Jurkat, Clone E6-1 (cell line): ENCODE results near the gene CHST12.
"Not testable (repeated sequence)": the region's sequence is repeated elsewhere in the genome, so short reads cannot be mapped to it uniquely, and the experiment has no call there.

Experiments used
- DNase-seq: peaks from one replicate; pipeline ENCODE4 v3.0.0-alpha.2; 2011; ENCODE audit warnings: low read depth, low spot score
- H3K4me3 ChIP-seq: 2 replicates; pipeline ENCODE4 v1.5.1; 2011; ENCODE audit warnings: mild to moderate bottlenecking, low read length, control low read depth, moderate library complexity

CHST12 gene

GRCh38 chr7:2376351-2377154 is 26.9 kb upstream of the CHST12 start:
- no peak overlapping the region for H3K4me3 ChIP-seq
- DNase-seq = no peak

DNA sequence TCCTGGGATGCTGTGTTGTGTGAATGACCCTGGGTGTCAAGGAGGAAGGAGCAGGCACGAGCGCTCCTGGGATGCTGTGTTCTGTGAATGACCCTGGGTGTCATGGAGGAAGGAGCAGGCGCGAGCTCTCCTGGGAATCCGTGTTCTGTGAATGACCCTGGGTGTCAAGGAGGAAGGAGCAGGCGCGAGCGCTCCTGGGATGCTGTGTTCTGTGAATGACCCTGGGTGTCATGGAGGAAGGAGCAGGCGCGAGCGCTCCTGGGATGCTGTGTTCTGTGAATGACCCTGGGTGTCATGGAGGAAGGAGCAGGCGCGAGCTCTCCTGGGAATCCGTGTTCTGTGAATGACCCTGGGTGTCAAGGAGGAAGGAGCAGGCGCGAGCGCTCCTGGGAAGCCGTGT is 25.9 kb upstream of the CHST12 start:
- not testable (repeated sequence) for DNase-seq, H3K4me3 ChIP-seq

DNA sequence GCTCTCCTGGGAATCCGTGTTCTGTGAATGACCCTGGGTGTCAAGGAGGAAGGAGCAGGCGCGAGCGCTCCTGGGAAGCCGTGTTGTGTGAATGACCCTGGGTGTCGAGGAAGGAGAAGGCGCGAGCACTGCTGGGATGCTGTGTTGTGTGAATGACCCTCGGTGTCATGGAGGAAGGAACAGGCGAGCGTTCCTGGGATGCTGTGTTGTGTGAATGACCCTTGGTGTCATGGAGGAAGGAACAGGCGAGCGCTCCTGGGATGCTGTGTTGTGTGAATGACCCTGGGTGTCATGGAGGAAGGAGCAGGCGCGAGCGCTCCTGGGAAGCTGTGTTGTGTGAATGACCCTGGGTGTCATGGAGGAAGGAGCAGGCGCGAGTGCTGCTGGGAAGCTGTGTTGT is 25.3 kb upstream of the CHST12 start:
- not testable (repeated sequence) for DNase-seq, H3K4me3 ChIP-seq

GRCh38 chr7:2379161-2379560 is 24.2 kb upstream of the CHST12 start:
- no peak for DNase-seq
- no peak overlapping the region for H3K4me3 ChIP-seq

- no peak overlapping the region for H3K4me3 ChIP-seq
- no peak for DNase-seq
These were observed 23.5 kb upstream of the CHST12 start for GRCh38 chr7:2379821-2380450.

DNA sequence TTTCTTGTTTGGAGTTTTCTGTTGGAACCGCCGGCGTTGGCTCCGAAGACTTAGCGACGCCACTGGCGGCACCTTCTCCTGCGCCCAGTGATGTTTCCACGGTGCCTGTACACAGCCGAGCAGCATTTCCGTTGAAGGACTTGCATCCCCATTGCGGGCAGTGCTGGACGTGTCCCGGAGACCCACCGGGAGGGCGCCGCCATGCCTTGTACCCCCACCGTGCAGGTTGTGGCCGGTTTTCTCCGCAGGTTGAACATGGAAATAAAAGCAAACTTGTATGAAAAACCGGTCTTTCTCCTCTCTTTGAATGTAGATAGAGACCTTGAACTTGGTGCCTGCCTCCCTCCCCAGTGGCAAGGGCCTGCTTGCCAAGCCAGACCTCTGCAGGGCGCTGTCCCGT is 22.9 kb upstream of the CHST12 start:
- DNase-seq = no peak
- no peak overlapping the region for H3K4me3 ChIP-seq

DNA sequence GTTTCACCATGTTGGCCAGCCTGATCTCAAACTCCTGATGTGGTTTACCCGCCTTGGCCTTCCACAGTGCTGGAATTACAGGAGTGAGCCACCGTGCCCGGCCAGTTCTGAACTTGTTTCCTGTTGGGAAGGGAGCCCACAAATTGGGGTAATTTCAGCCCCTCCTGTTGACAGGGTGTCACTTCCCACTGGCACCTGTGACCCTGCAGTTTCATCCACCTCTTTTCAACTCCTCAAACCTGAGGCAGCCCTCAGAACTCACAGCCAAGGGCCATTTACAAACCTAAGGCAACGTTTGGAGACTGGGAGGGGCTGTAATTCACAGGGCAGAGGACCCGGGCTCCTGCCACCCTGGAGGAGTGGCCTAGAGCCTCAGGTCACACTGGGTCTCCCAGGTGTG is 22.2 kb upstream of the CHST12 start:
- H3K4me3 ChIP-seq = no peak overlapping the region
- no peak for DNase-seq

DNA sequence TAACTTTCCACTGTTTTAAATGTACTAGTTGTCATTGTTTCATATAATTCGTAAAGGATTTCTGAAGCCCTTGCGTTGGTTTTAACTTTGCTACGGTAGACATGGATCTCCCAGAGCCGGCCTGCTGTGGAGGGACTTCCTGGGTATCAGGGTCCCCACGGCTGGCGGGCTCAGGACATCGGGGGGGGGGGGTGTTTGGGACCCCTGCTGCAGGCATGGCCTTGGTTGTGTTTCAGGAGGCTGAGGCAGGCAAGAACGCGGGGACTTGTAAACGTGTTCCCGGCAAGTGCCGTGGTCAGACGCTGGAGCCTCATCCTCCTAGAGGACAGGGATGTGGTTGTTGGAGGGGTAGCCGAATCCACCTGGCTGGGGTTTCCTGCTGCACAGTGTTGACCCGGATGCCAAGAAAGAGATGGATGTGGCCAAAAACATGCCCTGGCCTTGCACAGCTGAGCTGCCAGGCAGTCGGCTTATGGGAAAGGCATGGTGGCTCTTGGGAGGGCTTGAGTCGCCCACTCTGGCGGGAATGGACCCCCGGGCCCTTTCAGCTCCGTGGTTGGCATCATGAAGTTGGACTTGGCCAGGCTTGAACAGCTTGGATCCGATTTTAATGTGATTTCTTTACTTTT is 21.4 kb upstream of the CHST12 start:
- H3K4me3 ChIP-seq = no peak overlapping the region
- DNase-seq = no peak

- H3K4me3 ChIP-seq = no peak overlapping the region
- DNase-seq = no peak
These were observed 19.7 kb upstream of the CHST12 start for GRCh38 chr7:2383543-2384274.

- DNase-seq = no peak
- H3K4me3 ChIP-seq = no peak overlapping the region
These were observed 18.8 kb upstream of the CHST12 start for GRCh38 chr7:2384354-2385243.

DNA sequence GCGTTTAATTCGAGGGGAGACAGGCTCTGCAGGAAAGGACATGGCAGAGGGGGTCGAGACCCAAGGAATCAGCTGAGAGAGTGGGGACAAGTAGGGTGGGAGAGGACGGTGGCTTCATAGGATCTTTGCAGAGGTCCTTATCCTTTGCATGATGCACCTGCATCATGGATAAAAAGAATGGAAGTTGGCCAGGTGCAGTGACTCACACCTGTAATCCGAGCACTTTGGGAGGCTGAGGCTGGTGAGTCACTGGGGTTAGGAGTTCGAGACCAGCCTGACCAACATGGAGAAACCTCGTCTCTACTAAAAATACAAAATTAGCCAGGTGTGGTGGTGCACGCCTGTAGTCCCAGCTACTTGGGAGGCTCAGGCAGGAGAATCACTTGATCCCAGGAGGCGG is 17.3 kb upstream of the CHST12 start:
- DNase-seq, H3K4me3 ChIP-seq: not testable (repeated sequence)

- no peak for DNase-seq
- H3K4me3 ChIP-seq = no peak overlapping the region
These were observed 16.3 kb upstream of the CHST12 start for GRCh38 chr7:2386964-2387669.

GRCh38 chr7:2387897-2388636 is 15.3 kb upstream of the CHST12 start:
- no peak for DNase-seq
- no peak overlapping the region for H3K4me3 ChIP-seq

DNA sequence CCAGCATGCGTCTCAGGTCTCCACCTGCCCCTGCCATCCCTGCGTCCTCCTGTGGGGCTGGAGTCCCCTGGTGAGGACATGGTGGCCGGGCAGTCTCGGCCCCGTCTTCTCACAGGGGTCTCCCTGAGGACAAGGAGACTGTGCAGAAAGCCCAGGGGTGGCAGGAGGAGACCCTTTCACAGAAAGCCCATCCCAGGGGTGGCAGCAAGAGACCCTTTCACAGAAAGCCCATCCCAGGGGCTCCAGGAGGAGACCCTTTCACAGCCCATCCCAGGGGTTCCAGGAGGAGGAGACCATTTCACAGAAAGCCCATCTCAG is 14.8 kb upstream of the CHST12 start:
- H3K4me3 ChIP-seq = no peak overlapping the region
- DNase-seq = no peak

DNA sequence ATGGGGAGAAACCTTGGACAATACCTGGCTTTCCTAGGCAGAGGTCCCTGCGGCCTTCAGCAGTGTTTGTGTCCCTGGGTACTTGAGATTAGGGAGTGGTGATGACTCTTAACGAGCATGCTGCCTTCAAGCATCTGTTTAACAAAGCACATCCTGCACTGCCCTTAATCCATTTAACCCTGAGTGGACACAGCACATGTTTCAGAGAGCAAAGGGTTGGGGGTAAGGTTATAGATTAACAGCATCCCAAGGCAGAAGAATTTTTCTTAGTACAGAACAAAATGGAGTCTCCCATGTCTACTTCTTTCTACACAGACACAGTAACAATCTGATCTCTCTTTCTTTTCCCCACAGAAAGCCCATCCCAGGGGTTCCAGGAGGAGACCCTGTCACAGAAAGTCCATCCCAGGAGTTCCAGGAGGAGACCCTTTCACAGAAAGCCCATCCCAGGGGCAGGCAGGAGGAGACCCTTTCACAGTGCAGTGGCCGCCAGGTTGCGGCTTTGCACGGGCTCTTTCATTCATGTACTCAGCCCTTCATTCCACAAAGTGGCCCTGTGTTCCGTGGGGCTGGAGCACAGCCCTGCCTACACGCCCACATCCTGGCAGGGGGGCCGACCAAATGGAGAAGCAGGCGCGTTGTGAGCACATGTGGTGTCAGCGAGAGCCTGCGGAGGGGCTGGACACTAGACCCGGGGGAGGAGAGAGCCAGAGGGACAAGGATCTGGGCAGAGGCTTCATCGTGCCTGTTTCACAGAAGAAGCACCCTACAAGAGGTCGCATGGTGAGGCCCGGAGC is 13.2 kb upstream of the CHST12 start:
- not testable (repeated sequence) for DNase-seq, H3K4me3 ChIP-seq

DNA sequence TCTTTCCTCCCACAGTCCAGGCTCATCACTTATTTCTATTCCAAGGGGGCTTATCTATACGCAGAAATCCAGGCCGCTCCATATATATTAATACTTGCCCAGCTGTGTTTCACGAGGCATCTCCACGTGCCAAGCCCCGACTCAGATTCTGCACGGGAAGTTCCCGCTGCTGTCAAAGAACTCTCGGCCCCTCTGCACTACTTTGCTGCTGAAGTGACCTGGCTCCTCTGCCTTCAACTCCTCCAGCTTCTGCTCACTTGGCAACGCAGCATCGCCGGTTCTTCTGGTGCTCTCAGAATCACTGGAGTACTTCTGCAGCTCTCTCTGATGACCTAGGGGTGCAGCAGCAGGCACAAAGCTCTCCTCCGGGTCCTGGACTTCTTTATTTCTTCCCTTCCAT is 9.7 kb upstream of the CHST12 start:
- DNase-seq = no peak
- H3K4me3 ChIP-seq = no peak overlapping the region

DNA sequence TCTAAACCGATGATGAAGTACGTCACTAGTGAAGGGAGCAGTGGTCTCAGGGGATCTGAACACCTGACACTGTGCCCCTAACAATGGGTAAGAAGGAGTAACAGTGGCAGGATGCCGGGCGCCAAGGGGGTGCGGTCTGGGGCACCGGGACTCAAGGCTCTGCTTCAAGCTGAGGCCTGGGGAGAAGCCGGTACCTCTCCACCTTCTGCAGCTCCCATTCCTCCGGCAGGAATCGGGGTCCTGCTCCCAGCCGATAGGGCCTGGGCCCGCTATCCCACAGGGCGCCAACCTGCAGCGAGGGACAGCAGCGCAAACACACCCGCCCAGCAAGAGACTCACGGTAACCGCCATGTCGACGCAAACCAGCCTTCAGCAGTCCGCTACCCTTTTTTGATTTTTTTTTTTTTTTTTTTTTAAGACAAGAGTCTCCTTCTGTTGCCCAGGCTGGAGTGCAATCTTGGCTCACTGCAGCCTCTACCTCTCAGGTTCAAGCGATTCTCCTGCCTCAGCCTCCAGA is 8.8 kb upstream of the CHST12 start:
- DNase-seq = no peak
- no peak overlapping the region for H3K4me3 ChIP-seq
